GM21360 (cell line): Measurements from ENCODE around the gene CD82.
"Not testable (repeated sequence)": the region's sequence is repeated elsewhere in the genome, so short reads cannot be mapped to it uniquely, and the experiment has no call there.

Experiments used
- ATAC-seq: cut with Tn5 transposase; IDR thresholded peaks from one replicate; pipeline ENCODE4 v1.9.1; 2021; ENCODE audit warnings: mild to moderate bottlenecking, moderate library complexity; ENCODE audit not compliant: unreplicated experiment

CD82 gene

GRCh38 chr11:44559207-44559939 lies 6.1 kb upstream of the CD82 start:
- ATAC-seq = peak; percentile 85

GRCh38 chr11:44559940-44560300 lies 5.5 kb upstream of the CD82 start:
- ATAC-seq = not testable (repeated sequence)

GRCh38 chr11:44561275-44561805 lies 4.1 kb upstream of the CD82 start:
- no peak for ATAC-seq

- no peak for ATAC-seq
These were observed 3.3 kb upstream of the CD82 start for GRCh38 chr11:44561964-44562734.

- ATAC-seq = no peak
These were observed 2.5 kb upstream of the CD82 start for GRCh38 chr11:44562845-44563460.

- ATAC-seq = no peak
These were observed 1.8 kb upstream of the CD82 start for GRCh38 chr11:44563711-44564110.

- ATAC-seq = no peak
These were observed 1.3 kb upstream of the CD82 start for GRCh38 chr11:44564166-44564565.

GRCh38 chr11:44564670-44565210 lies 723 bp upstream of the CD82 start:
- ATAC-seq = no peak

- ATAC-seq = no peak
These were observed 788 bp downstream of the CD82 start for GRCh38 chr11:44565953-44566949.

GRCh38 chr11:44566952-44567875 lies 1.8 kb downstream of the CD82 start:
- no peak for ATAC-seq

- ATAC-seq = no peak
These were observed 2.4 kb downstream of the CD82 start for GRCh38 chr11:44567876-44568256.

- no peak for ATAC-seq
These were observed 2.8 kb downstream of the CD82 start for GRCh38 chr11:44568331-44568657.

GRCh38 chr11:44568658-44569473 lies 3.4 kb downstream of the CD82 start:
- peak; percentile 32 for ATAC-seq

- ATAC-seq = no peak
These were observed 5.1 kb downstream of the CD82 start for GRCh38 chr11:44570411-44571155.

- ATAC-seq = no peak
These were observed 6.4 kb downstream of the CD82 start for GRCh38 chr11:44571871-44572270.

GRCh38 chr11:44572436-44572835 lies 7.0 kb downstream of the CD82 start:
- no peak for ATAC-seq

- no peak for ATAC-seq
These were observed 7.4 kb downstream of the CD82 start for GRCh38 chr11:44572884-44573283.

GRCh38 chr11:44573333-44573732 lies 7.9 kb downstream of the CD82 start:
- ATAC-seq = no peak
